COLO668 (cell line): Measurements from ENCODE around the gene TBCD.

Experiments
- DNase-seq: peaks from one replicate; lab custom pipeline; 2025; ENCODE audit not compliant: unreplicated experiment; lab: John Stamatoyannopoulos, UW

Gene TBCD

GRCh38 chr17:82751571-82752370, at the start of gene TBCD:
TSS of gene TBCD (plus strand) at chr17:82752065. CDS start at chr17:82752194, 129 bp downstream.
- peak; percentile 90 for DNase-seq

- peak; percentile 38 for DNase-seq
Observed at GRCh38 chr17:82702231-82702927, 49.5 kb upstream of the TBCD start.

GRCh38 chr17:82703036-82703745, 48.7 kb upstream of the TBCD start:
- DNase-seq = no peak

GRCh38 chr17:82703935-82704865, 47.7 kb upstream of the TBCD start:
- DNase-seq = peak; percentile 10

- no peak for DNase-seq
Observed at GRCh38 chr17:82704886-82705285, 47.0 kb upstream of the TBCD start.

GRCh38 chr17:82705756-82706155, 46.1 kb upstream of the TBCD start:
- DNase-seq = no peak

- no peak for DNase-seq
Observed at GRCh38 chr17:82709024-82709675, 42.7 kb upstream of the TBCD start.

GRCh38 chr17:82709676-82710498, 42.0 kb upstream of the TBCD start:
- no peak for DNase-seq

GRCh38 chr17:82710499-82711232, 41.2 kb upstream of the TBCD start:
- DNase-seq = no peak

- DNase-seq = no peak
Observed at GRCh38 chr17:82713071-82713723, 38.7 kb upstream of the TBCD start.

- DNase-seq = peak; percentile 94
Observed at GRCh38 chr17:82716203-82717010, 35.5 kb upstream of the TBCD start, which contains the start of gene FN3KRP. TSS of gene FN3KRP (plus strand) at chr17:82716706. CDS start at chr17:82716756, 50 bp downstream.

GRCh38 chr17:82718986-82719685, 32.7 kb upstream of the TBCD start:
- DNase-seq = peak; percentile 64

- DNase-seq = no peak
Observed at GRCh38 chr17:82720204-82720603, 31.7 kb upstream of the TBCD start.

GRCh38 chr17:82722341-82723013, 29.4 kb upstream of the TBCD start:
- DNase-seq = no peak

GRCh38 chr17:82723169-82723807, 28.6 kb upstream of the TBCD start:
- no peak for DNase-seq
